Endometrium (tissue), 2 donors: Measurements from ENCODE around the gene TMEM185A.
"Not testable (repeated sequence)": the region's sequence is repeated elsewhere in the genome, so short reads cannot be mapped to it uniquely, and the experiment has no call there.

Experiments
- FAIRE-seq: peaks from 2 replicates; lab custom pipeline; 2012; peaks lifted over from hg19 to GRCh38; lab: Jason Lieb, UNC
- donor health status: control.
- donor health status: control.

The TMEM185A gene

GRCh38 chrX:149551245-149551938 lies 80.2 kb downstream of the TMEM185A start:
- not testable (repeated sequence) for FAIRE-seq

GRCh38 chrX:149550454-149550853 lies 81.1 kb downstream of the TMEM185A start:
- FAIRE-seq, result not testable (repeated sequence)

- FAIRE-seq, result not testable (repeated sequence)
Measured at GRCh38 chrX:149549701-149550100, 81.9 kb downstream of the TMEM185A start, which contains the start of gene HSFX3. HSFX3 (minus strand) TSS chrX:149549924; CDS start chrX:149549852, 72 bp downstream.

GRCh38 chrX:149547782-149548181 lies 83.8 kb downstream of the TMEM185A start:
- FAIRE-seq, result not testable (repeated sequence)

GRCh38 chrX:149546962-149547361 lies 84.6 kb downstream of the TMEM185A start:
- not testable (repeated sequence) for FAIRE-seq
